K562 (cell line): ENCODE results near the gene RETSAT. TPM values are rescaled to one million over a fixed set of nuclear protein-coding genes. Genes with fewer than 3 reads are reported as not detected.
A peak's percentile ranks its signal among the peaks of the same experiment; 100 is the strongest.

ENCODE experiments used
- BMI1 ChIP-seq: fragments of 150-350 bp; IDR thresholded peaks from 2 replicates; pipeline ENCODE4 v1.6.1; 2014; ENCODE audit warnings: low read length
- CBFA2T2 ChIP-seq: fragments of 450-650 bp; conservative IDR thresholded peaks from 2 replicates; pipeline ENCODE4 v1.6.1; 2017; ENCODE audit warnings: mild to moderate bottlenecking
- CBFA2T3 ChIP-seq: fragments of 450-650 bp; IDR thresholded peaks from 2 replicates; pipeline ENCODE4 v1.6.1; 2017
- CTBP1 ChIP-seq: fragments of 450-650 bp; IDR thresholded peaks from 2 replicates; pipeline ENCODE4 v1.6.1; 2016; ENCODE audit warnings: borderline replicate concordance
- GABPB2 ChIP-seq: fragments of 250-450 bp; sonication (Bioruptor Pico); conservative IDR thresholded peaks from 2 replicates; pipeline ENCODE4 v1.5.1; 2021; ENCODE audit warnings: mild to moderate bottlenecking
- HMG20B ChIP-seq: fragments of 250-450 bp; sonication (Bioruptor Pico); IDR thresholded peaks from 2 replicates; pipeline ENCODE4 v1.5.0; 2021; ENCODE audit warnings: mild to moderate bottlenecking
- KDM2B ChIP-seq: fragments of 250-450 bp; sonication (Bioruptor Pico); IDR thresholded peaks from 2 replicates; pipeline ENCODE4 v1.8.0; 2021; ENCODE audit warnings: mild to moderate bottlenecking, moderate library complexity
- KHSRP ChIP-seq: fragments of 450-650 bp; IDR thresholded peaks from 2 replicates; pipeline ENCODE4 v1.6.1; 2017
- MAZ ChIP-seq, 2 experiments: fragments of 450-650 bp in 1 of 2; sonication (generic) in 1 of 2; formaldehyde crosslinking; IDR thresholded peaks in 1 of 2; conservative IDR thresholded peaks in 1 of 2; 2 replicates each; pipeline versions ENCODE4 v1.4.0 to v1.5.0; 2020; ENCODE audit warnings: mild to moderate bottlenecking in 1 of 2, missing genetic modification reagents in 1 of 2
- NFRKB ChIP-seq: fragments of 450-650 bp; IDR thresholded peaks from 2 replicates; pipeline ENCODE4 v1.6.1; 2016; ENCODE audit warnings: low read depth
- TAF9B ChIP-seq: fragments of 450-650 bp; IDR thresholded peaks from 2 replicates; pipeline ENCODE4 v1.6.1; 2018; ENCODE audit warnings: mild to moderate bottlenecking; ENCODE audit not compliant: partially characterized antibody
- TCF7L2 ChIP-seq: fragments of 150-350 bp; IDR thresholded peaks from 2 replicates; pipeline ENCODE4 v1.6.1; 2016; ENCODE audit warnings: low read depth, mild to moderate bottlenecking, low read length, moderate library complexity
- ZNF124 ChIP-seq: sonication (generic); formaldehyde crosslinking; IDR thresholded peaks from 2 replicates; pipeline ENCODE4 v1.8.1; 2022; ENCODE audit warnings: missing genetic modification reagents
- ZNF232 ChIP-seq: sonication (generic); formaldehyde crosslinking; IDR thresholded peaks from 2 replicates; pipeline ENCODE4 v1.8.0; 2022; ENCODE audit warnings: mild to moderate bottlenecking, missing genetic modification reagents
- ZNF583 ChIP-seq: fragments of 250-450 bp; sonication (Bioruptor Pico); IDR thresholded peaks from 2 replicates; pipeline ENCODE4 v1.4.0; 2020
- polyA plus RNA-seq, 8 experiments: library from polyadenylated mRNA; depleted of rRNA in 4 of 8; stranded (reverse) in 5 of 8; unstranded in 3 of 8; fragments of >200 nt; fragmentation: Nextera tagmentation in 2 of 8; fragmentation: Illumina TruSeq in 1 of 8; extraction: Ambion mirVana in 2 of 8; extraction: Trizol in 1 of 8; gene quantifications; 2 replicates each; pipeline versions ENCODE4 v1.2.1 to v1.2.3, GENCODE V29; 2011 to 2014; ENCODE audit warnings: inconsistent platforms in 1 of 8, missing spikeins in 1 of 8
- total RNA-seq, 7 experiments: library from RNA; depleted of rRNA in 6 of 7; stranded (reverse); fragments of >200 nt in 6 of 7; fragmentation: Illumina TruSeq in 2 of 7; extraction: Trizol in 2 of 7; gene quantifications; 2 replicates each; pipeline versions ENCODE4 v1.2.1 to v1.2.3, GENCODE V29; 2011 to 2021; ENCODE audit warnings: low replicate concordance in 1 of 7
- TF ChIP-seq, protein P1 (sequence below): conservative IDR thresholded peaks from 2 replicates; pipeline ENCODE4 v1.6.1; 2011; ENCODE audit warnings: low read depth, mild to moderate bottlenecking, low read length; ENCODE audit not compliant: control insufficient read depth
- TF ChIP-seq, protein P2 (sequence below): fragments of 450-650 bp; IDR thresholded peaks from 2 replicates; pipeline ENCODE4 v1.7.0; 2016; ENCODE audit warnings: borderline replicate concordance
- TF ChIP-seq, protein P3 (sequence below), 2 experiments: fragments of 450-650 bp; conservative IDR thresholded peaks; 2 replicates each; pipeline ENCODE4 v1.6.1; 2017; ENCODE audit warnings: mild to moderate bottlenecking in 2 of 2, moderate library complexity in 2 of 2
- TF ChIP-seq, protein P4 (sequence below): fragments of 250-450 bp; sonication (Bioruptor Pico); IDR thresholded peaks from 2 replicates; pipeline ENCODE4 v1.4.0; 2020; ENCODE audit warnings: mild to moderate bottlenecking, moderate library complexity
- TF ChIP-seq, protein P5 (sequence below), 2 experiments: fragments of 450-650 bp; IDR thresholded peaks; 2 replicates each; pipeline ENCODE4 v1.6.1; 2018; ENCODE audit warnings: mild to moderate bottlenecking in 2 of 2, low read depth in 1 of 2; ENCODE audit not compliant: partially characterized antibody in 2 of 2

RETSAT gene
- total and polyA plus RNA-seq, 9 of the 15 experiments (the other 6 are each of a cell fraction or from before 2014, with no cell fraction given), result 1.9 to 21.6 (median 16.5) TPM

DNA sequence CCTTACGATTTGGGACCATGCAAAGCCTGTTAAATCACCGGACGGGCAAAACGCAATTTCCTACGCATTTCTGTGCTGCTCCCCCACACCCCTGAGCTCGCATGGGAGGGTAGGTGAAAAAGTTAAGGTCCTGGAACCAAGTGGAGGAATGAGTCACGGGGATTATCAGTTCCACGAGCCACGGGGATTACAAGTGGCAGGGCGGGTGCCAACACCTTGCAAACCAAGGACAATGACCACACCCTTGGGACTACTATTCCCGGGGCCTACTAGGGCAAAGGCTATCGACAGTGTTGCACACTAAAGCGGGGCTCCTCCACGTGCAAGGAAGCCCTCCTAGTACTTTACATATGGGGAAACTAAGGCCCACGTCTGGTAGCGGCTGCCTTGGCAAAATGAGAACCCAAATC, 447 bp downstream of the RETSAT start (continued):
- TF ChIP-seq, protein P1, sequence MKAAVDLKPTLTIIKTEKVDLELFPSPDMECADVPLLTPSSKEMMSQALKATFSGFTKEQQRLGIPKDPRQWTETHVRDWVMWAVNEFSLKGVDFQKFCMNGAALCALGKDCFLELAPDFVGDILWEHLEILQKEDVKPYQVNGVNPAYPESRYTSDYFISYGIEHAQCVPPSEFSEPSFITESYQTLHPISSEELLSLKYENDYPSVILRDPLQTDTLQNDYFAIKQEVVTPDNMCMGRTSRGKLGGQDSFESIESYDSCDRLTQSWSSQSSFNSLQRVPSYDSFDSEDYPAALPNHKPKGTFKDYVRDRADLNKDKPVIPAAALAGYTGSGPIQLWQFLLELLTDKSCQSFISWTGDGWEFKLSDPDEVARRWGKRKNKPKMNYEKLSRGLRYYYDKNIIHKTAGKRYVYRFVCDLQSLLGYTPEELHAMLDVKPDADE, result no peak
- TF ChIP-seq ZNF124 (CRISPR knock-in tag) (no peak), CBFA2T2 (0 out of 2 replicates have a peak, but pooled peaks have one; percentile 4), ZNF232 (CRISPR knock-in tag) (no peak), KHSRP (no peak), CBFA2T3 (no peak), TAF9B (no peak), HMG20B (no peak), BMI1 (no peak), KDM2B (CRISPR knock-in tag) (no peak), MAZ (CRISPR knock-in tag; conservative IDR thresholded peaks at IDR 0.05 in 1 of 2, IDR thresholded peaks at IDR 0.05 in 1 of 2) (0 out of 4 replicates have a peak, but pooled peaks of 1 of the 2 experiments have one; percentile 18), ZNF583 (CRISPR knock-in tag) (no peak), NFRKB (no peak), GABPB2 (no peak), TCF7L2 (no peak), CTBP1 (0 out of 2 replicates have a peak, but pooled peaks have one; percentile 4)
- TF ChIP-seq, protein P2, sequence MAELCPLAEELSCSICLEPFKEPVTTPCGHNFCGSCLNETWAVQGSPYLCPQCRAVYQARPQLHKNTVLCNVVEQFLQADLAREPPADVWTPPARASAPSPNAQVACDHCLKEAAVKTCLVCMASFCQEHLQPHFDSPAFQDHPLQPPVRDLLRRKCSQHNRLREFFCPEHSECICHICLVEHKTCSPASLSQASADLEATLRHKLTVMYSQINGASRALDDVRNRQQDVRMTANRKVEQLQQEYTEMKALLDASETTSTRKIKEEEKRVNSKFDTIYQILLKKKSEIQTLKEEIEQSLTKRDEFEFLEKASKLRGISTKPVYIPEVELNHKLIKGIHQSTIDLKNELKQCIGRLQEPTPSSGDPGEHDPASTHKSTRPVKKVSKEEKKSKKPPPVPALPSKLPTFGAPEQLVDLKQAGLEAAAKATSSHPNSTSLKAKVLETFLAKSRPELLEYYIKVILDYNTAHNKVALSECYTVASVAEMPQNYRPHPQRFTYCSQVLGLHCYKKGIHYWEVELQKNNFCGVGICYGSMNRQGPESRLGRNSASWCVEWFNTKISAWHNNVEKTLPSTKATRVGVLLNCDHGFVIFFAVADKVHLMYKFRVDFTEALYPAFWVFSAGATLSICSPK, result no peak; the same call in 1 of the 2 replicates
- TF ChIP-seq, protein P3, sequence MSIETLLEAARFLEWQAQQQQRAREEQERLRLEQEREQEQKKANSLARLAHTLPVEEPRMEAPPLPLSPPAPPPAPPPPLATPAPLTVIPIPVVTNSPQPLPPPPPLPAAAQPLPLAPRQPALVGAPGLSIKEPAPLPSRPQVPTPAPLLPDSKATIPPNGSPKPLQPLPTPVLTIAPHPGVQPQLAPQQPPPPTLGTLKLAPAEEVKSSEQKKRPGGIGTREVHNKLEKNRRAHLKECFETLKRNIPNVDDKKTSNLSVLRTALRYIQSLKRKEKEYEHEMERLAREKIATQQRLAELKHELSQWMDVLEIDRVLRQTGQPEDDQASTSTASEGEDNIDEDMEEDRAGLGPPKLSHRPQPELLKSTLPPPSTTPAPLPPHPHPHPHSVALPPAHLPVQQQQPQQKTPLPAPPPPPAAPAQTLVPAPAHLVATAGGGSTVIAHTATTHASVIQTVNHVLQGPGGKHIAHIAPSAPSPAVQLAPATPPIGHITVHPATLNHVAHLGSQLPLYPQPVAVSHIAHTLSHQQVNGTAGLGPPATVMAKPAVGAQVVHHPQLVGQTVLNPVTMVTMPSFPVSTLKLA (conservative IDR thresholded peaks at IDR 0.05), result peak in 1 of 2 experiments; percentile 46; a peak in 1 of 4 replicates
- TF ChIP-seq, protein P4, sequence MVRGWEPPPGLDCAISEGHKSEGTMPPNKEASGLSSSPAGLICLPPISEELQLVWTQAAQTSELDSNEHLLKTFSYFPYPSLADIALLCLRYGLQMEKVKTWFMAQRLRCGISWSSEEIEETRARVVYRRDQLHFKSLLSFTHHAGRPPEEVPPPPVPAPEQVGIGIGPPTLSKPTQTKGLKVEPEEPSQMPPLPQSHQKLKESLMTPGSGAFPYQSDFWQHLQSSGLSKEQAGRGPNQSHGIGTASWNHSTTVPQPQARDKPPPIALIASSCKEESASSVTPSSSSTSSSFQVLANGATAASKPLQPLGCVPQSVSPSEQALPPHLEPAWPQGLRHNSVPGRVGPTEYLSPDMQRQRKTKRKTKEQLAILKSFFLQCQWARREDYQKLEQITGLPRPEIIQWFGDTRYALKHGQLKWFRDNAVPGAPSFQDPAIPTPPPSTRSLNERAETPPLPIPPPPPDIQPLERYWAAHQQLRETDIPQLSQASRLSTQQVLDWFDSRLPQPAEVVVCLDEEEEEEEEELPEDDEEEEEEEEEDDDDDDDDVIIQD, result no peak
- TF ChIP-seq, protein P5, sequence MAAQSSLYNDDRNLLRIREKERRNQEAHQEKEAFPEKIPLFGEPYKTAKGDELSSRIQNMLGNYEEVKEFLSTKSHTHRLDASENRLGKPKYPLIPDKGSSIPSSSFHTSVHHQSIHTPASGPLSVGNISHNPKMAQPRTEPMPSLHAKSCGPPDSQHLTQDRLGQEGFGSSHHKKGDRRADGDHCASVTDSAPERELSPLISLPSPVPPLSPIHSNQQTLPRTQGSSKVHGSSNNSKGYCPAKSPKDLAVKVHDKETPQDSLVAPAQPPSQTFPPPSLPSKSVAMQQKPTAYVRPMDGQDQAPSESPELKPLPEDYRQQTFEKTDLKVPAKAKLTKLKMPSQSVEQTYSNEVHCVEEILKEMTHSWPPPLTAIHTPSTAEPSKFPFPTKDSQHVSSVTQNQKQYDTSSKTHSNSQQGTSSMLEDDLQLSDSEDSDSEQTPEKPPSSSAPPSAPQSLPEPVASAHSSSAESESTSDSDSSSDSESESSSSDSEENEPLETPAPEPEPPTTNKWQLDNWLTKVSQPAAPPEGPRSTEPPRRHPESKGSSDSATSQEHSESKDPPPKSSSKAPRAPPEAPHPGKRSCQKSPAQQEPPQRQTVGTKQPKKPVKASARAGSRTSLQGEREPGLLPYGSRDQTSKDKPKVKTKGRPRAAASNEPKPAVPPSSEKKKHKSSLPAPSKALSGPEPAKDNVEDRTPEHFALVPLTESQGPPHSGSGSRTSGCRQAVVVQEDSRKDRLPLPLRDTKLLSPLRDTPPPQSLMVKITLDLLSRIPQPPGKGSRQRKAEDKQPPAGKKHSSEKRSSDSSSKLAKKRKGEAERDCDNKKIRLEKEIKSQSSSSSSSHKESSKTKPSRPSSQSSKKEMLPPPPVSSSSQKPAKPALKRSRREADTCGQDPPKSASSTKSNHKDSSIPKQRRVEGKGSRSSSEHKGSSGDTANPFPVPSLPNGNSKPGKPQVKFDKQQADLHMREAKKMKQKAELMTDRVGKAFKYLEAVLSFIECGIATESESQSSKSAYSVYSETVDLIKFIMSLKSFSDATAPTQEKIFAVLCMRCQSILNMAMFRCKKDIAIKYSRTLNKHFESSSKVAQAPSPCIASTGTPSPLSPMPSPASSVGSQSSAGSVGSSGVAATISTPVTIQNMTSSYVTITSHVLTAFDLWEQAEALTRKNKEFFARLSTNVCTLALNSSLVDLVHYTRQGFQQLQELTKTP (IDR thresholded peaks at IDR 0.05; ENCODE audit: low read depth in 1 of 2, partially characterized antibody in 2 of 2), result no peak
